Parathyroid adenoma (tissue), 2 donors: Measurements from ENCODE around the gene ZNF384.

ENCODE experiments used
- H2AFZ ChIP-seq: fragments of 300-600 bp; sonication (generic); one replicate; pipeline ENCODE4 v1.7.0; 2017; ENCODE audit warnings: antibody characterized with exemption, mild to moderate bottlenecking
- H3K27ac ChIP-seq: fragments of 300-600 bp; sonication (generic); one replicate; pipeline ENCODE4 v1.7.0; 2017
- H3K27me3 ChIP-seq: fragments of 300-600 bp; sonication (generic); one replicate; pipeline ENCODE4 v1.7.0; 2017; ENCODE audit warnings: low read length; ENCODE audit not compliant: control insufficient read depth, insufficient read depth
- H3K36me3 ChIP-seq: fragments of 300-600 bp; sonication (generic); one replicate; pipeline ENCODE4 v1.7.0; 2017; ENCODE audit warnings: low read length; ENCODE audit not compliant: control insufficient read depth, insufficient read depth
- H3K4me1 ChIP-seq: fragments of 300-600 bp; sonication (generic); one replicate; pipeline ENCODE4 v1.7.0; 2017; ENCODE audit warnings: control low read depth
- H3K4me2 ChIP-seq: fragments of 300-600 bp; sonication (generic); one replicate; pipeline ENCODE4 v1.7.0; 2017; ENCODE audit warnings: low read length
- H3K4me3 ChIP-seq: fragments of 300-600 bp; sonication (generic); one replicate; pipeline ENCODE4 v1.7.0; 2017; ENCODE audit warnings: low read depth, low read length
- H3K79me2 ChIP-seq: fragments of 300-600 bp; sonication (generic); one replicate; pipeline ENCODE4 v1.7.0; 2017; ENCODE audit warnings: control low read depth
- H3K9ac ChIP-seq: fragments of 300-600 bp; sonication (generic); one replicate; pipeline ENCODE4 v1.7.0; 2017; ENCODE audit warnings: mild to moderate bottlenecking
- H3K9me3 ChIP-seq: fragments of 300-600 bp; sonication (generic); one replicate; pipeline ENCODE4 v1.7.0; 2017; ENCODE audit warnings: low read length; ENCODE audit not compliant: control insufficient read depth
- TF ChIP-seq, protein P1 (sequence below): fragments of 300-600 bp; sonication (generic); IDR thresholded peaks from one replicate; pipeline ENCODE4 v1.7.0; 2017; ENCODE audit warnings: antibody characterized with exemption, mild to moderate bottlenecking
- donor health status: primary hyperparathyroidism.

Gene ZNF384

DNA sequence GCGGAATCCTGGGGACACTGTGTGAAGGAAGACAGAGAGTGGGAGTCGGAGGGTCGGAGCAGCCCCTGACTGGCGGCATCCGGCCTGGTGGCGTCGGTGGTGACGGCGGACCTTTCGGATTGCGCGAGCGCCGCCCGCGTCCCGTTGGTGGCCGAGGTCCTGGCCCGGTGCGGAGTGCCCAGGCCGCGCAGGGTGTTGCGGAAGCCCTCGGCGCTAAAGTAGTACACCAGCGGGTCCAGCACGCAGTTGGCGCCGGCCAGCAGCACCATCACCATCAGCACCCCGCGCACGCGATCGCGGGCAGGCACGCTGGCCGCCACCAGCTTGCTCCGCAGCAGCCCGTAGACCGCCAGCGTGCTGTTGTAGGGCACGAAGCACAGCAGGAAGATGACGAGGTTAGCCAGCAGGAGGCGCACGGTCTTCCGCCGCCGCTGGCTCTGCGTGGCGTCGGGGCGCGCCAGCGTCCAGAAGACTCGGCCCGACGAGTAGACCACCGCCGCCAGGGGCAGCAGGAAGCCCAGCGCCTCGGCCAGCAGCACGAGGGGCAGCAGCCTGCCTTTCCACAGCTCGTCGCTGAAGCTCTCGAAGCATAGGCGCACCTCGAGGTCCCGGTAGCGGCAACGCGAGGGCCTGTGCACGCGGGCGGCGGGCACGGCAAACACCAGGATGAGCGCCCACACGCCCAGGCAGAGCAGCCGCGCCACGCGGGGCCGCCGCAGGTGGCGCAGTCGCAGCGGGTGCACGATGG, 68.9 kb downstream of the ZNF384 start:
- H3K27ac ChIP-seq, result no peak overlapping the region
- no peak overlapping the region for H3K9ac ChIP-seq
- H3K4me3 ChIP-seq, result no peak overlapping the region
- TF ChIP-seq, protein P1, sequence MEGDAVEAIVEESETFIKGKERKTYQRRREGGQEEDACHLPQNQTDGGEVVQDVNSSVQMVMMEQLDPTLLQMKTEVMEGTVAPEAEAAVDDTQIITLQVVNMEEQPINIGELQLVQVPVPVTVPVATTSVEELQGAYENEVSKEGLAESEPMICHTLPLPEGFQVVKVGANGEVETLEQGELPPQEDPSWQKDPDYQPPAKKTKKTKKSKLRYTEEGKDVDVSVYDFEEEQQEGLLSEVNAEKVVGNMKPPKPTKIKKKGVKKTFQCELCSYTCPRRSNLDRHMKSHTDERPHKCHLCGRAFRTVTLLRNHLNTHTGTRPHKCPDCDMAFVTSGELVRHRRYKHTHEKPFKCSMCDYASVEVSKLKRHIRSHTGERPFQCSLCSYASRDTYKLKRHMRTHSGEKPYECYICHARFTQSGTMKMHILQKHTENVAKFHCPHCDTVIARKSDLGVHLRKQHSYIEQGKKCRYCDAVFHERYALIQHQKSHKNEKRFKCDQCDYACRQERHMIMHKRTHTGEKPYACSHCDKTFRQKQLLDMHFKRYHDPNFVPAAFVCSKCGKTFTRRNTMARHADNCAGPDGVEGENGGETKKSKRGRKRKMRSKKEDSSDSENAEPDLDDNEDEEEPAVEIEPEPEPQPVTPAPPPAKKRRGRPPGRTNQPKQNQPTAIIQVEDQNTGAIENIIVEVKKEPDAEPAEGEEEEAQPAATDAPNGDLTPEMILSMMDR, result peak; percentile 33
- no peaks in the 10 kb centered on the region for H3K9me3 ChIP-seq
- no peaks in the 10 kb centered on the region for H3K79me2 ChIP-seq
- H2AFZ ChIP-seq, result peak overlapping the region; percentile 16
- peaks cover 5% of the 10 kb centered on the region for H3K4me1 ChIP-seq
- no peaks in the 10 kb centered on the region for H3K36me3 ChIP-seq
- no peaks in the 10 kb centered on the region for H3K27me3 ChIP-seq
- H3K4me2 ChIP-seq, result no peak overlapping the region

DNA sequence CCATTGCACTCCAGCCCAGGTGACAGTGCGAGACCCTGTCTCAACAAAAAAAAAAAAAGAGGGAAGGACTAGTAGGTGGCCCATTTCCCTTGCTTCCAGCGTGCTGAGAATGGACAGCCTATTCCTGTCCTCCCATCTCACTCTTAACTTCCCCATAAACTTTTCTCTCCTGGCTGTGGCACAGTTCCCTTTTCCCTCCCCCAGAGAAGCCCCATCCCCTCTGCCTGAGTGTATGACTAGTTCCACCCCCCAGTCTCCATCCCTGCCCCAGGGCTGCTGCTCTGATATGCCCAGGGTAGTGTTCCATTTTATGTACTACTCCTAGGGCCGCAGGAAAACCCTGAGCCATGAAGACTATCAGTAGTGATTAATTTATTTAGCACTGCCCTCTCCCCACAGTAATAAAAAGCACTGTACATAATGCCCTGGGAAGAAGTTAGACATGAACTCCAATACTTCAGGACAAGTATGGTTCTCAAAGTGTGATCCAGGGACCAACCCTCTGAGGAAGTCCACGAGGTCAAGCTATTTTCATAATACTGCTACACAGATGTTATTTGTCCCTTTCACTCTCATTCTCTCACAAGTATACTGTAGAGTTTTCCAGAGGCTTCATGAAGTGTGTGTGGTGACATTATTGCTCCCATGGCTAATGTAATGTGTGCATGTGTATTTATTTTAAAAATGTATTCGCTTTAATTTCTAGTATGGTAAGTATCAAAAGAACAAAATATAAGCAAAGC, 70.5 kb downstream of the ZNF384 start:
- Histone ChIP-seq H3K27ac (no peak overlapping the region), H3K9me3 (no peaks in the 10 kb centered on the region), H3K4me3 (no peak overlapping the region)

More for the DNA sequence above, 70.5 kb downstream of the ZNF384 start:
- Histone ChIP-seq H3K79me2 (no peaks in the 10 kb centered on the region), H3K4me2 (no peak overlapping the region), H3K27me3 (no peaks in the 10 kb centered on the region), H3K4me1 (peaks cover 15% of the 10 kb centered on the region), H3K9ac (no peak overlapping the region), H3K36me3 (no peaks in the 10 kb centered on the region), H2AFZ (no peak overlapping the region)
- TF ChIP-seq, protein P1, result no peak
